NCI-H146 (cell line): Measurements from ENCODE around the gene CATSPER3.

Experiments
- DNase-seq: peaks from one replicate; lab custom pipeline; 2025; lab: John Stamatoyannopoulos, UW

The CATSPER3 gene

GRCh38 chr5:135010502-135011354 is 43.0 kb downstream of the CATSPER3 start:
- no peak for DNase-seq

GRCh38 chr5:135011355-135012032 is 43.8 kb downstream of the CATSPER3 start:
- DNase-seq = no peak

GRCh38 chr5:135012033-135012588 is 44.4 kb downstream of the CATSPER3 start:
- no peak for DNase-seq

DNA sequence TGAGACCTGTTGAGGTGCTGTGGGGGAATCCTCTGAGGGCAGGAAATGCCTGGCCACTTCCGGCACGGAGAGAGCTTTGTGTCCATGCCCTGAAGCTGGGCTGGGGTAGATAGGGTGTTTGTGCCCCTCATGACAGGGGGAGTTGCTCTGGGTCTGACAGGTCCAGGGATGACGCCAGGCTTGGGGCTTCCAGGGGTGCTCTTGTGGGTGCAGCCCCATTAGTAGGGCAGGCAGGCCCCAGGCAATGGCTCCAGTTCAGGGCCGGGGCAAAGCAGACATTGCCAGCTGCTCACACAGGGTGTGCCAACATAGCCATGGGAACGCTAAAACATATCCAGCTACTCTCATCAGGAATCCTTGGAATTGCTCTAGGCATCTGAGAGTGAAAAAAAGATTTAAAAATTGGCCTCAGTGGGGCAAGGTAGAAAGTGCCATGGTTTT is 45.3 kb downstream of the CATSPER3 start:
- DNase-seq = no peak

GRCh38 chr5:135013445-135013844 is 45.7 kb downstream of the CATSPER3 start:
- no peak for DNase-seq

- no peak for DNase-seq
Observed at GRCh38 chr5:135013947-135014570, 46.4 kb downstream of the CATSPER3 start.

DNA sequence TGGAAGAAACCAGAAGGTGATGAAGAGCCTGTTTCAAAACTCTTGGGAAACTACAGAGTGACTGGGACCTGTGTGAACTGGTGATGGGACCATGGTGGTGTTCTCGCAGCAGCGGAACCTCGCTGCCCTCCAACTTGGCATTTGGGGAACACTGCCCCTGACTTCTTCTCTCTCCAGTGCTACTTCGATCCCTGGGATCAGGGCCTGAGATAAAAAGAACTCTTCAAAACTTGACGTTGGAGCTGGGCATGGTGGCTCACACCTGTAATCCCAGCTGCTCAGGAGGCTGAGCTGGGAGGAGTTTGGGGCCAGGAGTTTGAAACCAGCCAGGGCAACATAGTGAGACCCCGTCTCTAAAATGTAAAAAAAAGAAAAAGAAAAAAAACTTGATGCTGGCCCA is 48.2 kb downstream of the CATSPER3 start:
- DNase-seq = no peak

DNA sequence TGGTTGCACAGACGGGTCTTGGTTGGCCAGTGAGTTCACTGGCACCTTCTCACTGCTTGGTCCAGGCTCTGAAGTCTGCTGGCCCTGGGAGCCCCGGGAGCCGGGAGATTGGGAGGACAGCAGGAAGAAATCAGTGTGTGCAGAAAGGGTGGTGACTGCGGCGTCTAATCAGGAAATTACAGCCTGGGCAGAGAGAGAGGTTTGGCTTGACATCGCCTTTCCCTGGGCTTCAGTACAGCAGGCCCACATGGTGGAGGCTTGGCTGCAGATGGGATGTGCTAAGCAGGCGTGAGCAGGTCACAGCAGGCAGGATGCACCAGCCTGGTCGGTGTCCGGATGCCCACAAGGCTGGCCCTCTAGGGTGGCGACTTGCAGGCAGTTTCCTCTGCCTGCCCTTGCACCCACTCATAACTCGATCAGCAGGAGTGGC is 49.2 kb downstream of the CATSPER3 start:
- DNase-seq = no peak

DNA sequence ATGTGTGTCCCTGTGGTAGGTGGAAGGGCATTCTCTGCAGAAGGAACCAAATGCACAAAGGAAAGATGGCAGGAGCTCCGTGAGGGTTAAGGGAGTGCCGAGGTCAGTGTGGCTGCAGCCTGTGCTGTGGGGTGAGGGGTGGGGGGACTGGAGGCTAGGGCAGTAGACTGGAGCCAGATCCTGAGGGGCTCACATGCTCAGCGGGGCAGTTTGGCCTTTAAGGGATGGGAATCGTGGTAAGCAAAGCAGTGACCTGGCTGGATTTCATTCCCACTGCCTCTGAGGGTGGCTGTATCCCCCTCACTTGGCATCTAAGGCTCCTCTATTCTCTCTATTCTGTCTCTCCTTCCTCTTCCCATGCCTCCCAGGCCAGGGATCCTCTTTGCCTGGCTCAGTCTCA is 50.8 kb downstream of the CATSPER3 start:
- no peak for DNase-seq

DNA sequence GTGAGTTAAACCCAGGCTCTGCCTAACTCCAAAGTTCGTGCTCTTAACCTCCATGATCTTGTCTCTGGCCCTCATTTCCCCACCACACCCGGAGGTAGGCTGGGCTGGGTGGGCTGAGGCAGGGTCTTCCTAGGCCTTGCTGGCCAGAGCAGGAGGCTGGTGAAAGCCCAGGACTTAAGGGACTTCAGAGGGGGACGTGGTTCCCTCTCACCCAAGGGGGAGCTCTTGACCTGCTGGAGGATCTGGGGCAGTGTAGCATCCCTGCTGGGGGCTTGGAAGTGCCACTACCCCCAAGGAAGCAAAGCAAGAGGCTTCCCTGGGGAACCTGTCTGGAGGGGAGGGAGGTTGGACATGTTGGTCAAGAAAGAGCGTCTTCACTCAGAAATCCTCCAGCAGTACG is 51.6 kb downstream of the CATSPER3 start:
- no peak for DNase-seq

- no peak for DNase-seq
Observed at GRCh38 chr5:135020111-135020895, 52.6 kb downstream of the CATSPER3 start.

DNA sequence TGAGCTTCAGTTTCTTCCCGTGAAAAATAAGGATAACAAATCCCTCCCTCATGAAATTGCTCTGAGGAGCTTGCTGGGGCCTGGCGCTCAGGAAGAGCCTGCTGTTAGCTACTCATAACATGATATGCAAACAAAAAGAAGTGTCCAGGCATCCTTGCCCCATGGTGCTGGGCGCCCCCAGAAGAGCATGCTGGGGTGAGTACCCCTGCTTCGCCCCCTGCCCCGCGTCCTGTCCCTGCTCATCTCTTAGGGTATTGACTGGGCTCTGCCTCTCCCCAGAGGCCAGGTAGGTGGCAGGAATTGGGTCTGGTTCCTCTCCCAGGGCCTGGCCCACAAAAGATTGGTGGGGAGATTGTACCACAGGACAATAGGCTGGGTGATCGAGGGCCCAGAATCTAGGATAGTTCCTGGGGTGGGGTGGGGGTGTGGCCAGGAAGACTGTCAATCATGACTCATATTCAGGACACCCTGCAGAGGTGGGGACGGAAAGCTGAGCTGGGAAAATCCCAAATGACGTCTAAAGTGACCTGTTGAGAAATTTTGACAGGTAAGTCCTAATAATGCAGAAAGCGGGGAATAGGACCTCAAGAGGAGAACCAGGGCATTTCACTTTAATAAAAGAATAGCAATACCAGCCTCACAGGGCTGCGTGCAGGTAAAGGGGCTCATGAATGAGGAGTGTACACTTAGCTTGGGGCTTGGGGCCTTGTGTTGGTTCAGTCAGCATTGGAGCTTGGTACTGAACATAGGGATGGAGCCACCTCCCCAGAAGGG is 57.4 kb downstream of the CATSPER3 start:
- DNase-seq = no peak

DNA sequence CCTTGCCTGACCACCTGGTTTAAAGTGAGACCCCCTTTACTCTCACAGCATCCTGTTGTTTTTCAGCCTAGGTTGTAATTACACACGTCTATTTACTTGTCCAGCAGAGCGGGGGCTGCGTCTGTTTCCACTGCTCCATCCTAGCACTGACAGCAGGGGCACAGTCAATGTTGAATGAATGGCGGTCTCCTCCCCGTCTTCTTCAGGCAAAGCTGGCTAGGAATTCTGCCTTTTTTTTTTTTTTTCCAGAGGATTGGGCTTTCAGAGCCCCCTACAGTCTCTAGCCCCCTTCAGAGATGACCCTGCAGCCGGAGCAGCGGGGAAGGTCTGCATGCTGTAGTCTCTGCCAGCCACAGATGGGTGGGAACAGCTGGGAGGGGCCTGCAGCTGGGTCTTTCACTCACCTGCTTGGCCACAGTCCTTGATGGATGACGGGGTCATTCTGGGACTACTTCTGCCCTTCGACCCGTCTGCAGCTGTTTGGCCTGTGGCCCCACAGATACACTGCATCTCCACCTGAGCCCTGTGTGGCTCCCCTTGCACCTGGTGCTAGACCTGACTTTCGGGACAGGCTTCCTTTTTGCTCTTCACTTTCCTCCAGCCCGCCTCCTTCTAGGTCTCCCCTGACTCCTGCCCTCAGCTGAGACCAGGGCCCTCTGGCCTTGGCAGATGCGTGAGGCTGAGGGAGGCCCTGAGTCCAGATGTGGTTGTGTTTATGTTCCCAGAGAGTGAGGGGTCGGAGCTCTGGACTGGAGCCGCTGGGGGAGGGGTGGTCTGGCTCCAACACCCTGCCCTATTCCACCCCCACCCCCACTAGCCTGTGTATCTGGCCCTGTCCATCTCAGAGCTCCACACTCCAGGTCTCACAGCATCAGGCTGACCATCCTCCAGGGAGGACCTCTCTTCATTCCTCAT is 58.3 kb downstream of the CATSPER3 start:
- no peak for DNase-seq

GRCh38 chr5:135026645-135027265 is 59.0 kb downstream of the CATSPER3 start:
- no peak for DNase-seq

GRCh38 chr5:135027266-135027696 is 59.6 kb downstream of the CATSPER3 start:
- no peak for DNase-seq

DNA sequence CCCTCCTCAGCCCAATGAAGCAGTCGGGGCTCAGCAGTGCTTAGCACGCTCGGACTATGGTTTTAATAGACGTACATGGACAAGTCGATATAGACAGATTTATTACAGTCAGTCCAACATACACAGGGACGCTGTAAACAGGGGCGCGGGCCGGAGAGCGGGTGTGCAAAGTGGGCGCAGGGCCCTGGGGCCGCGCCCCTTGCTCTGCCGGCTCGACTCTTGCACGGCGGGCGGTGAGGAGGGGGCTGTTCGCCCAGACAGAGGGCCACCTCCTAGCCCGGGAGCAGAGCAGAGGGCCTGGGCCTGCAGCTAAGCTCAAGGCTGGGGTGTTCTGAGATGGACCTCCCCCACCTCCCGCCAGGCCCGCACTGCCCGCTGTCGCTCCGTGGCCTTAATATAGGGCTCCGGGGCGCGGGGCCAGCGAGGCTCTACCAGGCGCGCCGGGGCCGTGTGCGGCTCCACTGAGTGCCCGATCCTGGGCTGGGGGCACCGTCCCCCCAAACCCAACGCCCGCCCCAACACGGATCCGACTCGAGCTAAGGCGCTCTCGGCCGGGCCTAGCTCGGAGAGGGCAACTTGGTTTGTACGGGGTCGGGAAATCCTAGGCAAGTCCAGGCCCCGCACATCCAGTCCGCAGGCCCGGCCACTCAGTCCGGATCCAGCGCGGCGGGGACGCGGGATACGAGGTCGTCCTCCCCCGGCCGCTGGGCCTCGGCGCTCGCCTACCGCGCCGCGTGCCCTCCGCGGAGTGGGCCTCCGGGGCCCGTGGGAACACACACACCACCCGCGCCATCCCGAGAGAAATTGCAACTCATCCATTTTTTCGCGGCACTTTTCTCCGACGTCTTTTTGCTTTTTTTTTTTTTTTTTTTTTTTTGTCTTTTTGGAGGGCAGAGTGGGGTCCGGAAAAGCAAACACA is 60.2 kb downstream of the CATSPER3 start:
- DNase-seq = no peak

DNA sequence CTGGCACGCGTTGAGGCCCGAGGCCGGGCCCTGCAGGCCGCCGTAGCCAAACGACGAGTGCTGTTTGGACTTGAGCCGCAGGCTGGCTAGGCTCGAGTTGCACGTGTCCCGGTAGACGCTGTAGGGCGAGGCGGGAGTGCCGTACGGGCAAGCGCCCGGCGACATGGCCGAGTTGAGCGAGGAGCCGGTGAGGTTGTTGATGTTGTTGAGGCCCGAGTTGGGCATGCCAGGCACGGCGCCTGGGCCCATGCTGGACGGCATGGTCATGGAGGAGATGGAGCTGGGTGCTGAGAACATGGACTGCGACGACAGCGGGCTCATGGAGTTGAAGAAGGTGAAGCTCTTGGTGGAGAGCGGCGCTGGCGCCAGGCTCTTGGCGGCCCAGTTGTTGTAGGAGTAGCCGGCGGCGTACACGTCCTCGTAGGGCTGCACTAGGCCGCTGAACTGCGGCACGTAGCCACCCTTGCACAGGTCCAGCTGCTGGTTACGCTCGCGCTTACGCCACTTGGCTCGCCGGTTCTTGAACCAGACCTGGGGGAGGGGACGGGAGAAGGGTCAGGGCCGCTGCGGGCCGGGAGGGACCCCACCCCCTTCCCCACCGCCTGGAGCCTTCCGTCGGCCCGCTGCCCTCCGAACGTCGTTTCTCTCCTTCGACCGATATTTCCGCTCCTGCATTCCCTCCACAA is 61.2 kb downstream of the CATSPER3 start:
- no peak for DNase-seq
